Activated CD4-positive, CD25-positive, alpha-beta regulatory T cell treated with anti-CD3 and anti-CD28 coated beads, Interleukin-2, amount 50 U/mL, for 72 hours (primary cell): ENCODE results near the gene XYLT1.
"Not testable (repeated sequence)": the region's sequence is repeated elsewhere in the genome, so short reads cannot be mapped to it uniquely, and the experiment has no call there.

ENCODE experiments used
- DNase-seq: peaks from one replicate; pipeline ENCODE4 v3.0.0; 2021

Gene XYLT1

DNA sequence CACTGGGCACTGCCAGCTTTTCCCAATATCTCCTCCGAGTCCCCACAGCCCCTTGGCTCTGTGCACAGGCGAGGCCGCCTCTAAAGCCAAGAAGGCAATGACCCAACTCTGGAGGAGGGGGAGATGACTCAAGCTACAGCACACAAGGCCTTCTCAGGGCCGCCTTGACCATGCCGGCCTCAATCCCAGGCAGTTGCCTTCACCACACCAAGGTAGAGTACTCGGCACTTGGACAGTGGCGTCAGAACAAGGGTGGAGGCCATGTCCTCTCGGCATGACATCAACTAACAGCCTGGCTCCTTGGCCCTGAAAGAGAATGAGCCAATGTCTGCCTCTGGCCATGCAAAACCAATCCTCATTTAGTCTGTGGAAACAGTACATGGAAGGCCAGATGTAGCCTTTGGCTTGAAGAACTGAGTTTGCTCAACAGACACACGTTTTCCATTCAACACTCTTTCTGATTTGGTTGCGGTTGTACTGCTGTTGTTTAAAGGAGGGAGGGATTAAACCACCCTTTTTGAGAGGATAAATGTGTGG, 139.6 kb downstream of the XYLT1 start:
- no peak for DNase-seq

DNA sequence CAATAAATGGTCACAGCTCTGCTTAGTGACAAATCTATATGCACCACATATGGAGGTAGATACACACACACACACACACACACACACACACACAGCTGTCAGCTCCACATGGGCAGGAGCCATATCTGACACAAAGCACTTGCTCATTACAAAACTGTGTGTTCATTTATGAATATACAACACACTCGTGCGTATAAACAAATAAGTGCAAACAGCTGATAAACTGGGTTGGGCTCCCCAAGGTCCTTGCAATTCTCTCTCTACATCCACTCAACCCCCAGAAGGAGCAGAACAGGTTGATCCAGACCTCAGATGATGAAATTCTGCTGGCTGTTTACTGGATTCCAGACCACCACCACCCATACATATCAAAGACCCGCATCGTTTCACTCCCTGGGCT, 140.7 kb downstream of the XYLT1 start:
- no peak for DNase-seq

DNA sequence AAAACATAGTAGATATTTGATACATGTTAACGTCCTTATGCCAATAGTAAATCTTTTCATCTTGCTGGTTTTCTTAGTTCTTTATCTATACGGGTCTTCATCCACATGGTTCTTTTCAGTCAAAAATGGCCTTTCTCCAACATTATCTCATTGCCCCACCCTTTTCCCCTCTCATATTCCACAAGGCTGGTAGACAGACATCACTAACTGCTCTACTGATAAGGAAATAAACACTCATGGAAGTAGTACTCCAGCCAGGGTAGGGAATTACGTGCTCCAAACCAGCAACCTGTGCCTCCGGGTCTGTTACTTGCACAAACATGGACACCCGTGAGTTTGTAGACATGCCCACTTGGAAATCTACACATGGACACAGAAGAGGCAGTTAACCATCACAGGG, 141.4 kb downstream of the XYLT1 start:
- no peak for DNase-seq

DNA sequence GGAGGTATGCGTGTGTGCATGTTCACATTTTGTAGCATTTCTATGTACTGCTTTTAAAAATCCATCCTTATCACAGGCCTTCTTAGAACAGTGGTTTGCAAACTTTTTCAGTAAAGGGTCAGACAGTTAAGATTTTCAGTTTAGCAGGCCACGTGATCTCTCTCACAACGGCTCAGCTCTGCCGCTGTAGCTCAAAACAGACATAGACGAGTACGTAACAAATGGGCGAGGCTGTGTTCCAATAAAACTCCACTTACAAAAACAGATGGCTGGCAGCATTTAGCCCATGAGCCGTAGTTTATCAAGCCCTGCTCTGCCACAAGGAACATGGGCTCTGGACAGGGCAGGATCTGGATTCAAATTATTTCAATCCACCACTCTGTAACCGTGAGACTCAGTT, 141.8 kb downstream of the XYLT1 start:
- no peak for DNase-seq

DNA sequence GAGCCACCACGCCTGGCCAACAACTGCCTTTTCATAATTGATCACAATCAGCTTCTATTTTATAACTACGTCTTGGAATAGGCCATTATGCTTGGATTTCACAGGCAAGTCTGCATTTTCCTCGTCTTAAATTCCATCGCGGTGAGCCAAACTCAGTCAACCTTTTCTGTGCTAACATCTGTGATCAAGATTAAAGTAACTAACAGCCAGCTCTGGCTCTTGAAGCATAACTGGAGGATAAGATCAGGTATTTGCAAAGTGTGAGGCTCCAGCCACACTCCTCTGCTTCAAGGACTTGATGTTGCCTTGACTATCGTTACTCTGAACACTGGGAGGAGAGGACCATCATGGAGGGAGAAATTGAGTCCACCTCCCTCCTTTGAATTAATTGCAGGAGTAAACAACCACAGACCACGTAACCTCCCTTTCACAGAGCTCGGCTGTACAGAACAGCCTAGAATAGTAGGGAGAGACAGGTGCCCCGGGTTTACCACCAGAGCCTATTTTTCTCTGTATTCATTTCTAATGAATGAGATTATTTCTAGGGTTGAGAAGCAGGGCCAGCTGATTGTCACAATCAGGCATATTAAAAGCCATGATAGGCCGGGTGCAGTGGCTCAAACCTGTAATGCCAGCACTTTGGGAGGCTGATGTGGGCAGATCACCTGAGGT, 143.0 kb downstream of the XYLT1 start:
- no peak for DNase-seq

DNA sequence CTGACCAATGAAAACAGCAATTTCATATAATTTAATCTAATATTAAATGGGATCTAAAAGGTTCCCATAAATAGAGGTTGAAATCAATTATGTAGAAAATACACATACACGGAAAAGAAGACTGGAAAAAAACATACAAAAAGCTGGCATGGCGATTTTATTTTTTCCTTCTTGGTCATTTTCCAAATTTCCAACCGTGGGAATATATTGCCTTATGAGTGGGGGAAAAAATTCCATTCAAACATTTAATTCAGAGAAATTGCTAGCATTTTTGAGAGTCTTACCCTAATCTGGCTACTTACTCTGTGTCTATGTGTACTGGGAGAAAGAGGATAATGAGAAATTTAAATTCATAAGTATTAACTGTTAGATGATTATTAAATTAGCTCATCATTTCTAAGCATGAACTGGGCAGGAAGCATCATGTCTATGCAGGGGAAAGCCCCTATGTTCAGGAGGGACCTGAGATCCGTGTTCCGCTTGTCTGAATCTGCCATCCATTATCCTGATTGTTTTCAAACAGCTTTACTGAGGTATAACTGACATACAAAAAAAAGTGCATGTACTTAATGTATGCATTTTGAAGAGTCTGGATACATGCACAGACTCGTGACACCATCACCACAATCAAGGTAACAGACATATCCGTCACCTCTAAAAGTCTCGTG, 145.2 kb downstream of the XYLT1 start:
- no peak for DNase-seq

DNA sequence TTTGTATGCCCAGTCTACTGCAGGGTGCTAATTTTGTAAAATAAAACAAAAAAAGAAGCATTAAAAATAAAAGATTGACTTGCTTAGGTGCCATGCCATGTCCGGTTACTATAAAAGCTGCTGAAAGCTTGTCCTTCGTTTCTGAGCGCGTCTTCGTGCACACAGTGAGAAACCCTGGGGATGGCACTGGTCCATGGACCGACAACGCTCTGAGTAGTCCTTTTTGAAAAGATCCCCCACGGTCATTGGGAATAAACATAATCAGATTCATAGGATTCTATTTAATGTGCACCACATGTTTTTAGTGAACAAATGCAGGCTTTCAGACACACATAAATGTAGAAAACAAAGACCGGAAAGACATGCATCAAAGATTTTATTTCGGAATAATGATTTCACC, 146.3 kb downstream of the XYLT1 start:
- DNase-seq, result no peak

DNA sequence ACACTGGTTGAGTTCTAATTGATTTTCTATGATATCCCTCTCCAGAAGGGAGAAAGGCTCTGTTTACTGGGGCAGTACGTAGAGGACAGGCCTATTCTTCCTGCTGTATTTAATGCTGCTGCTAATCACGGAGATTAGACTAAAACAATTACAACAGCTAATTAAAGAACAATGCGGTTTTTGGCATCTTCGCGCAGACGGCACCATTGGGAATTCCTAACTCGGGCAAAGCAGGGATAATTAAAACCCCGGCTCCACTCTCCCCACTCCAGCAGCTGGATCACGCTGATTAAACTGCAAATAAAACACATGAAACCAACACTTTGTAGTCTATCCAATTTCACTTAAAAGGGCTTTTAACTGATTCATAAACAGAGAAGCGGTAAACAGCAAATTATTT, 147.6 kb downstream of the XYLT1 start:
- DNase-seq, result no peak

DNA sequence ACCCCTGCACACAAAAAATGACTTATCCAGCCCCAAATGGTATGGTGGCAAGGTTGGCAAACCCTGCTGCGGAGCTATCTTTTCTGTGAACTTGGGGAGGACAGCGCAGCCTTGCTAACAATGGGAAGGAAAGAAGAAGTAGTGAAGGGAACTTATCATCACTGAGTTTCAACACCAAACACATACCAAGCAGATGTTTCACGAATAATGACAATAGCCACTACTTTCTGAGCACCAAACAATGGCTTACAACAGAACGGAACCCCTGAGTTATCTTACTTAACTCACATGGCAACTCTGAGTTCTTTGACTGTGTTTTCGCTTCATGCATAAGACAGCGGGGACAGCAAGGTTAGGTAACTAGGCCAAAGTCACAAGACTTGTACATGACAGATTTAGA, 148.9 kb downstream of the XYLT1 start:
- DNase-seq, result no peak

DNA sequence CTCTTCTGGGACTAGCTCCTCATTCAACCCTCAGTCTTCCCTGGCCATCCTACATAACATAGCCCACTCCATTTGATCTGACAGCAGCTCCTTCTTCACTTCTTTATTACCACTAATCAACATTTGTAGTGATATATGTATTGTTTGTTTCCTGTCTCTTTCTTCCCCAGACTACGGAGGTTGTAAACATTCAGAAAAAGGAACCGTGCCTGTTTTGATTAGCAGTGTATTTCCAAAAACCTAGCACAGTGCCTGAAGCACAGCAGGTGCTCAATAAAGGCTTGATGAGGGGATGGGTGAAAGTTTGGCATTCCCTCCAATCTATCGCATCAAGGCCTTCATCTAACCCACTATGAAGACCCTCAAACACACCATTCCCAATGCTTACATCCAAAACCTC, 150.8 kb downstream of the XYLT1 start:
- no peak for DNase-seq

DNA sequence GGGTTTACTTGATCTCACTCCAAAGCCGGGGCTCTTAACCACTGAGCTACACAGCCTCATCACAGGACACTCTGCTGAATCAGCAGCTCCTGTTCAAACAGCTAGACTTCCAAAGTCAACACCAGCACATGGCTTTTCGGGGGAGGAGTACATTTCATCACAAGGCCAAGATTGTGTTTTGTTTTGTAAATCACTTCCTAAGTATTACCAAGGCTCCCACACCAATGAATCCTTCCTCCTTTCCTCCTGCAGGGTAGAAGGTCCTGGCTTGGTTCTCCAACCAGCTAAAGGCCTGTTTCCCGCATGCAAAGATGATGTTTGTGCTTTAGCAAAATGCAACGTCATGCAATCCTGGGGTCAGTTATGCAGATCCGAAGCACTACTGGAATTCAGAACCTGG, 152.5 kb downstream of the XYLT1 start:
- no peak for DNase-seq

DNA sequence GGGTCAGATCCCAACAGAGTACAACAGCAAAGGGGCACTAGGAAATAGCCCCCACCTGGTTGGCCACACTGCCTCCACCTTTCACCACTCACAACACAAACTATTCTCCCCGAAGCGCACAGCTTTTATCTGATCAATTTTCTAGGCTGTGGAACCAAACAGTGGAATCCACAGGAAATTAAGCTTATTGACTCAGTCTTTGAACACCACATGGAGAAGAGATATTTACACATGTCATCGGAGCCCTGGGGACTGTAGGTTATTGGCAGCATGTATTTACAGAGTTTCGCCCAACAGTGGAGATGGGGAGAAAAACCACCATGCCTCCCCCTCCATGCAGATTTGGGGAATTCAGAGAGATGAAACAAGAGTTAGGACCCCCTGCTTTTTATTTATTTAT, 154.8 kb downstream of the XYLT1 start:
- no peak for DNase-seq

DNA sequence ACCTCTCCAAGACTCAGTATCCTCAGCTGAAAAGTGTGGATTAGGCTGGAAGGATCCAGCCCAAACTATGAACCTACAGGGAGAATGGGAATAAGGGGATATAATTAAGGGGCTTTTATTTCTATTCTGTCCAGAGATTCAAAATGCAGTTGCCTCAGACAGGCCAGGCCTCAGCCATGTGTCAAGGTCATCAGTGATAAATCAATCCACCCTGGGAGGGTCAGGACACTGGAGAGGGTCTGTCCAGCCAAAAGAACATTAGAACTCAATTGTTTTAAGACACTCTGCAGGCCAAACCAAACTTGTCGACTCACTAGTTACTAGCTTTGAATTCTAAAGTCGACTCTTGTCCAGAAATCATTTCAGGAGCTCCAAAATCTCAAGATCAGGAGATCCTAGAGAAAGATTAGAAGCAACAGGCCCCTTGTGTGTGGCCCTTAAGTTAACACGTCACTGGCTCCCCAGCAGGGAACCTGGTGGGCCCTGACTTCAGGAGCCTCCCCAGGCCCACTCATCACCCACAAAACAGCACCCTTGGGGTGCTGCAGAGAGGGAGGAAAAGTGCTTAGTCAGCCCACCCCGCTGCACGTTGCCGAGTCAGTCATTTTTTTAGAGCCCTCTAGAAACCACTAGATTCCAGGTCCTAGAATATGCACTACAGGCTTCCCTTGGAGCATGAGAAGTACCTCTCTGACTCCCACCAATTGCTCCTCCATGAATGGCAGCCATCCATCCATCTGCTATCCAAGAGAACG, 156.8 kb downstream of the XYLT1 start:
- DNase-seq, result no peak

DNA sequence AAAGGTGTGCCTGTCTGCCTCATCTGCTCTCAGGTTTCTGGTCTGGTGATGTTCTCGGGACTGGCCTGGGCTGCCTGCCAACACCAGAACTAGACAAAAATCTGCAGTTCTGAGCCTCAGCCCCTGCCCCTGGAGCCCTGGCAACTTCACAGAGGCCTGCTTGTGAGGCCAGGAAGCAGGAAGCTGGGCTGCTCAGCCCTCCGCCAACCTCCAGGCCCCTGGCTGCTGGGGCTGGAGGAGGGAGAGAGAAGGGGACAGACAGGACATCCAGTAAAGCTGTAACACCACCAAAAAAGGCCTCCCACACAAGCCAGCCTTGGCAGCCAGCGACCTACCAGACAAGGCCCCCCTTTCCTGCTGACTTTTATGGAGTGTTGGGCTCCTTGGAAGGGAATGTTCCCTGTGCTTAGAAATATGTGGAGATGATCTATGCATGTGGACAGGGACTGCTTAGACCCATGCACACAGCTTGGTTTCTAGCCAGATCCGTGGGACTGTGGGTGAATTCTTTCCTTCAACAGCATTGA, 157.6 kb downstream of the XYLT1 start:
- DNase-seq, result no peak

DNA sequence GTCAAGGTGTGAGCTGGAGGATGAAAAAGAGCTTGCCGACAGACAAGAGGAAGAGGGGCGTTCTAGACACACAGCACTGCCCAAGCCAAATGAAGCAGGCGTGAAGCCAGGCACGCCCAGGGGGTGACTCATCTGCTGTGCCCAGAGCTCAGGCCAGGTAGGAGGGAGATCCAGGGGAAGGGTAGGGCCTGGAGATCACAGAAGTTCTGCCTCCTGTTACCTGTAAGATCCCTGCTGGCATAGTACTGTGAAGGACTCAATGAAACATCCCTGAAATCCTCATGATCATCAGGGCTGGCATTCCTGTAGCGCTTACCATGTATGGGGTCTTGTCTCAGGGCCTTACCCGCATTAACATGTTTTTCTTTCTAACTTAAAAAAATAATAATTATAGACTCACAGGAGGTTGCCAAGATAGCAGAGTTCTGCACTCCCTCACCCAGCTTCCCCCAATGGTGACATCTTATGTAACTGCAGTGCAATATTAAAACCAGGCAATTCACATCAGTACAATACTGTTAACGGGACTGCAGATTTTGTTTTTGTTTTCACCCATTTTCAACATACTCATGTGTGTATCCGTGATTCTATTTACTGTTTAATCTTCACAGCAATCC, 158.6 kb downstream of the XYLT1 start:
- no peak for DNase-seq

DNA sequence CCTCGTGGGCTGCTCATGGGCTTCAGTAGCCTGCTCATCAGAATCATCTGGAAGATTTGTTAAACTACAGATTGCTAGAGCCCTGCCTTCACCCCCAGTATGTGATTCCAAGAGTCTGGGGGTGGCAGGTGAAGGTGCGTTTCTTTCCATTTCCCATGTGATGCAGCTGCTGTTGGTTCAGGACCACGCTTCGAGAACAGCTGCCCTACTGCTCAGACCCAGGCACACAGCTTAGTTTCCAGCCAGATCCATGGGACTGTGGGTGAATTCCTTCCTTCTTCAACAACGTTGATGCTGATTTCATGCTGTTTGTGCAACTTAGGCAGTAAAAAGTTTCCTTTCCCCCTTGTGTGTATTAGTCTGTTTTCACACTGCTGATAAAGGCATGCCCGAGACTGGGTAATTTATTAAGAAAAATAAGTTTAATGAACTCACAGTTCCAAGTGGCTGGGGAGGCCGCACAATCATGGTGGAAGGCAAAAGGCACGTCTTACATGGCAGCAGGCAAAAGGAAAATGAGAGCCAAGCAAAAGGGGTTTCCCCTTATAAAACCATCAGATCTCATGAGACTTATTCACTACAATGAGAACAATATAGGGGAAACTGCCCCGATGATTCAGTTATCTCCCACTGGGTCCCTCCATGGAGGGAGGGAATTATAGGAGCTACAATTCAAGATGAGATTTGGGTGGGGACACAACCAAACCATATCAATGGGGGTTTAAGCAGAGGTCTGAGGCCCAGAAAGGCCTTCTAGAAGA, 159.2 kb downstream of the XYLT1 start:
- DNase-seq, result no peak

DNA sequence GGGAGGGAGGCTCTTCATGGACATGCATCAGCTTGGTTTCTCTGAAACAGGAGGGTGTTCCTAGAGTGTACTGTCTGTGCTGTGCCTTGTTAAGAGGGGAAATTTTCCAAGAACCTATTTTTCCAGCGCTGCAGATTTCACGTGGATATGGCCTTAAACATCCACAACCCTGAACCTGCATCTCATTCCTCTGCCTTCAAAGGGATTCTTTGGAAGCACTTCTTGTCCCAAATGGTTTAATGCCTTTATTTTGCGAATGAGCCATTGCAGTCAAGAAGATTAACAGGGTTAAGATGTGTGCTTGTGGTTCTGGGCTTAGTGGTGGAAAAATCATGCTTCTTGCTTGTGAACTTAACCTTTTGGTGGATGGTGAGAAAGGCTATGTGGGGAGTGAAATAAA, 161.2 kb downstream of the XYLT1 start:
- no peak for DNase-seq

DNA sequence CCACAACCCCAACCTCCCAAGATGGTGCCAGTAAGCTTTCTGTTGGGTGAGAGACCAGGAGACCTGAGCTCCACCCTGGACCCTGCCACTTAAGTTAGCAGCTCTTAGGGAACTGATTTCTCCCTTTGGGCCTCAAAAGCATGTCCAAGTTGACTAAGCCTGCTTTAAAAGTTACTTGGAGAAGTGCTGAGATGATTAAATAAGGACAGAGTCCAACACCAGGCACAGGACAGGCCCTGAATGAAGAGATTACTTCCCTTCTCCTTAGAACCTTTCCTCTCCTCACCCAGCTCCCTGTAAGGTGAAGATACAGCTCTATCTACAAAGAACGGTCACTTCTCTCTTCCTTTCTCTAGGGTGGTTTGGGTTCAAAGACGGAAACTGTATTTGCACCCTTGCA, 162.6 kb downstream of the XYLT1 start:
- no peak for DNase-seq

DNA sequence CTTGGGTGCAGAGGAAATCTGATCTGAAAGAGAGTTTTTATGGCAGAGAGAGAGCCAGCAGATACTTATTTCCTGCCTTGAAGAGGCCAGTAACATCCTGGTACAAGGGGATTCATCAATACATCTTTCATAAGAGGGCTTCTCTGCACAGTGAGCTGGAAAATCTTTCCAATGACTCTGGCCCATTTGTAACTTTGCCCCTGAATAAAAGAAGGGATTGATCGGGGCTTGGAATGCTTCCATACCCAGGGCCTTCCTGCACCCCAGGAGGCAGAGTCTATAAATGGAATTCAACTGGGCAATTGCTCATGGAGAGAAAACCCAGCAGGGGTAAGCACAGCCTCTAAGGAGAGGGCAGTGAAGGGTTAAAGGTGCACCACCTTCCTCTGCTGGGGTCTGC, 163.3 kb downstream of the XYLT1 start:
- DNase-seq, result no peak

DNA sequence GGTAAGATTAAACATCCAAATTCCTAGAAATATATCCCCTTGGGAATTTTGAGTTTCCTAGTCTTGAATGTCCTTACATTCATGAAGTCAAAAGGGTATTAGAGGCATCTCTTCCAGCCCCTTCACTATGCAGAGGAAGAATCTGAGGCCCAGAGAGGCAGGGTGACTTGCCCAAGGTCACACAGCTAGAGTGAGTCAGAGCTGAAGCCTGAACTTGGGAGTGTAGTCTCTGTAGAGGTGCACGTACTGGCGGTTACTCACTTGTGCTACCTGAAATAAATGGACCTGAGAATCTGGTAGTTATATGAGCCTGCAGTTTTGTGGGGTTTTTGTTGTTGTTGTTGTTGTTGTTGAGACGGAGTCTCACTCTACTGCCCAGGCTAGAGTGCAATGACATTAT, 164.0 kb downstream of the XYLT1 start:
- DNase-seq, result no peak

DNA sequence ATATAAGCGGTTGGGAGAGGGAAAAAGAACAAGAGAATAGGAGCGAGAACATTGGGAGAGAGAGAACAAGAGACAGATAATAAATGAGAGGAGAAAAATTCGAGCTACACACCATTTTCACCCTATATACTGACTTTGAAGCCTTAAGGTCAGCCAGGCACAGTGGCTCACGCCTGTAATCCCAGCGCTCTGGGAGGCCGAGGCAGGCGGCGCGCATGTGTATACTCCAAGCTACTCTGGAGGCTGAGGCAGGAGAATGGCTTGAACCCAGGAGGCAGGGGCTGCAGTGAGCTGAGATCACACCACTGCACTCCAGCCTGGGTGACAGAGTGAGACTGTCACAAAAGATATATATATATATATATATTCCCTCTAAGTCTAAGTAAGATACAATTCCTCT, 164.5 kb downstream of the XYLT1 start:
- not testable (repeated sequence) for DNase-seq

DNA sequence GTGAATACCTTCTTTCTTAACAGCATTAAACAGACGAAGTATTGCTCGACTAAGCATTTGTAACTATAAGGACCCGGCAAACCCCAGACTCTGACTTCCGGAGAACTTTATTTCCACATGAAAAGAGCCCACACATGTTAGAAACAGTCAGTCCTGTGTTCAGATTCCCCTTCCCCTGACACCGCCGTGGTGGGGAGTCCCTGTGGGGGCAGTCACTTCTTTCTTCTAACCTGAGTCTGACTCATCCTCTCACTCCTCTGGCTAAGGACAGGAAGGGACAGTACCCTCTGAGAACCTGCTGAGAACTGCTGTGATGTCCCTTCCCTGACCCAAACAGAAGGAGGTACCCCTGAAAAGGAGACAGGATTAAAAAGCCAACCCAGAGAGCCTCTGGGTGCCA, 165.1 kb downstream of the XYLT1 start:
- peak; percentile 55 for DNase-seq
